Measurements from ENCODE around the gene ABCA7.

ABCA7 gene

GRCh38 chr19:1004803-1005664 lies 34.9 kb upstream of the ABCA7 start:
- no peak for DNase-seq

- no peak for DNase-seq
Observed at GRCh38 chr19:1006711-1007398, 33.1 kb upstream of the ABCA7 start.

- DNase-seq: no peak
Observed at GRCh38 chr19:1007399-1008251, 32.3 kb upstream of the ABCA7 start.

- no peak for DNase-seq
Observed at GRCh38 chr19:1008268-1009040, 31.5 kb upstream of the ABCA7 start.

GRCh38 chr19:1009041-1009980 lies 30.6 kb upstream of the ABCA7 start:
- no peak for DNase-seq

- no peak for DNase-seq
Observed at GRCh38 chr19:1009981-1010538, 29.8 kb upstream of the ABCA7 start.

- no peak for DNase-seq
Observed at GRCh38 chr19:1010586-1011510, 29.1 kb upstream of the ABCA7 start.

GRCh38 chr19:1011831-1012333 lies 28.0 kb upstream of the ABCA7 start:
- no peak for DNase-seq

GRCh38 chr19:1012334-1012733 lies 27.6 kb upstream of the ABCA7 start:
- no peak for DNase-seq

- no peak for DNase-seq
Observed at GRCh38 chr19:1013218-1013617, 26.7 kb upstream of the ABCA7 start.

GRCh38 chr19:1014161-1015060 lies 25.5 kb upstream of the ABCA7 start:
- no peak for DNase-seq

- no peak for DNase-seq
Observed at GRCh38 chr19:1015061-1015781, 24.7 kb upstream of the ABCA7 start.

GRCh38 chr19:1015782-1016646 lies 23.9 kb upstream of the ABCA7 start:
- no peak for DNase-seq

GRCh38 chr19:1016647-1017114 lies 23.2 kb upstream of the ABCA7 start:
- DNase-seq: no peak

GRCh38 chr19:1017115-1017905 lies 22.6 kb upstream of the ABCA7 start:
- DNase-seq: no peak

- no peak for DNase-seq
Observed at GRCh38 chr19:1017906-1018305, 22.0 kb upstream of the ABCA7 start.
